Measurements from ENCODE around the gene GNL1.

DNA sequence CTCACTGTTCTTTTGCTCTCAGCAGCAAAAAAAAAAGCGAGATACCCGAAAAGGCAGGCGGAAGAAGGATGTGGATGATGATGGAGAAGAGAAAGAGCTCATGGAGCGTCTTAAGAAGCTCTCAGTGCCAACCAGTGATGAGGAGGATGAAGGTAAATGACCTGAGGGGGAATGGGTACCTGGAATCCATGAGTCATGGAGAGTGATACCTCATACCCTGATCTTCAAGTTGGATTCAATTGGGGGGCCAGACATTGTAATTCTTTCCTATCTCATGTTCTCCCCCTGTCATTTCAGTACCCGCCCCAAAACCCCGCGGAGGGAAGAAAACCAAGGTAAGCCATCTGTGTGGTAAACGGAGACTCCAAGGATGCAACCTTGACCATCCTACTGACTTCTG is 21.8 kb upstream of the GNL1 start:
- TF ChIP-seq, protein P1, sequence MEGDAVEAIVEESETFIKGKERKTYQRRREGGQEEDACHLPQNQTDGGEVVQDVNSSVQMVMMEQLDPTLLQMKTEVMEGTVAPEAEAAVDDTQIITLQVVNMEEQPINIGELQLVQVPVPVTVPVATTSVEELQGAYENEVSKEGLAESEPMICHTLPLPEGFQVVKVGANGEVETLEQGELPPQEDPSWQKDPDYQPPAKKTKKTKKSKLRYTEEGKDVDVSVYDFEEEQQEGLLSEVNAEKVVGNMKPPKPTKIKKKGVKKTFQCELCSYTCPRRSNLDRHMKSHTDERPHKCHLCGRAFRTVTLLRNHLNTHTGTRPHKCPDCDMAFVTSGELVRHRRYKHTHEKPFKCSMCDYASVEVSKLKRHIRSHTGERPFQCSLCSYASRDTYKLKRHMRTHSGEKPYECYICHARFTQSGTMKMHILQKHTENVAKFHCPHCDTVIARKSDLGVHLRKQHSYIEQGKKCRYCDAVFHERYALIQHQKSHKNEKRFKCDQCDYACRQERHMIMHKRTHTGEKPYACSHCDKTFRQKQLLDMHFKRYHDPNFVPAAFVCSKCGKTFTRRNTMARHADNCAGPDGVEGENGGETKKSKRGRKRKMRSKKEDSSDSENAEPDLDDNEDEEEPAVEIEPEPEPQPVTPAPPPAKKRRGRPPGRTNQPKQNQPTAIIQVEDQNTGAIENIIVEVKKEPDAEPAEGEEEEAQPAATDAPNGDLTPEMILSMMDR (IDR thresholded peaks at IDR 0.05): no peak
- TF ChIP-seq POLR2A (IDR thresholded peaks at IDR 0.05) (no peak), POLR2AphosphoS5 (IDR thresholded peaks at IDR 0.05) (no peak)
